Hepatocyte (in vitro differentiated cells): Measurements from ENCODE around the gene ESPNL. TPM values are rescaled to one million over a fixed set of nuclear protein-coding genes. Genes with fewer than 3 reads are reported as not detected.

Source experiments
- DNase-seq: peaks from one replicate; pipeline ENCODE4 v3.0.0-alpha.2; 2016; ENCODE audit warnings: low spot score
- H2AFZ ChIP-seq: fragments of 200-600 bp; sonication (generic); 2 replicates; pipeline ENCODE4 v1.6.0; 2016; ENCODE audit warnings: antibody characterized with exemption, mild to moderate bottlenecking
- H3K27ac ChIP-seq: fragments of 200-600 bp; sonication (generic); 2 replicates; pipeline ENCODE4 v1.5.1; 2016; ENCODE audit warnings: mild to moderate bottlenecking
- H3K27me3 ChIP-seq: fragments of 200-600 bp; sonication (generic); 2 replicates; pipeline ENCODE4 v1.6.1; 2016
- H3K36me3 ChIP-seq: fragments of 200-600 bp; sonication (generic); replicated peaks from 2 replicates; pipeline ENCODE4 v1.5.1; 2016; ENCODE audit warnings: low read depth; ENCODE audit not compliant: insufficient read depth
- H3K4me1 ChIP-seq: fragments of 200-600 bp; sonication (generic); 2 replicates; pipeline ENCODE4 v1.5.1; 2016; ENCODE audit warnings: mild to moderate bottlenecking, moderate library complexity; ENCODE audit not compliant: insufficient read depth
- H3K4me2 ChIP-seq: fragments of 200-600 bp; sonication (generic); 2 replicates; pipeline ENCODE4 v1.6.0; 2016
- H3K4me3 ChIP-seq: fragments of 200-600 bp; sonication (generic); 2 replicates; pipeline ENCODE4 v1.5.1; 2016; ENCODE audit warnings: mild to moderate bottlenecking
- H3K79me2 ChIP-seq: fragments of 200-600 bp; sonication (generic); 2 replicates; pipeline ENCODE4 v1.6.0; 2017; ENCODE audit warnings: mild to moderate bottlenecking
- H3K9me2 ChIP-seq: fragments of 200-600 bp; sonication (generic); replicated peaks from 2 replicates; pipeline ENCODE4 v1.6.0; 2017; ENCODE audit warnings: mild to moderate bottlenecking; ENCODE audit not compliant: insufficient read depth
- H3K9me3 ChIP-seq: fragments of 200-600 bp; sonication (generic); 2 replicates; pipeline ENCODE4 v1.5.1; 2016; ENCODE audit warnings: low read depth, mild to moderate bottlenecking
- H4K20me1 ChIP-seq: fragments of 200-600 bp; sonication (generic); 2 replicates; pipeline ENCODE4 v1.6.0; 2016; ENCODE audit warnings: mild to moderate bottlenecking; ENCODE audit not compliant: insufficient read depth, poor library complexity, severe bottlenecking
- CTCF ChIP-seq: fragments of 200-600 bp; sonication (generic); IDR thresholded peaks from 2 replicates; pipeline ENCODE4 v1.5.1; 2016; ENCODE audit warnings: antibody characterized with exemption, mild to moderate bottlenecking; ENCODE audit not compliant: poor library complexity
- EZH2 ChIP-seq: fragments of 200-600 bp; sonication (generic); IDR thresholded peaks from 2 replicates; pipeline ENCODE4 v1.6.1; 2016; ENCODE audit warnings: antibody characterized with exemption, mild to moderate bottlenecking, borderline replicate concordance
- EZH2phosphoT487 ChIP-seq: fragments of 200-600 bp; sonication (generic); IDR thresholded peaks from one replicate; pipeline ENCODE4 v1.6.1; 2018; ENCODE audit warnings: antibody characterized with exemption, mild to moderate bottlenecking, low read depth, moderate library complexity; ENCODE audit not compliant: unreplicated experiment, severe bottlenecking
- WGBS: methylation state at CpG from one replicate; pipeline ENCODE4 v1.1.6; 2016; ENCODE audit warnings: low lambda C conversion rate; ENCODE audit errors: missing lambda C conversion rate; 5-methylcytosine and 5-hydroxymethylcytosine counted together
- polyA plus RNA-seq: library from polyadenylated mRNA; unstranded; fragments of >200 nt; fragmentation: Nextera tagmentation; extraction: Ambion mirVana; gene quantifications from 2 replicates; pipeline ENCODE4 v1.2.1, GENCODE V29; 2016
- total RNA-seq: library from RNA; depleted of rRNA; stranded (reverse); fragments of >200 nt; gene quantifications from 2 replicates; pipeline ENCODE4 v1.2.3, GENCODE V29; 2014

The ESPNL gene
- total and polyA plus RNA-seq, 2 experiments from 2014 or later = 0.27 to 0.62 TPM

GRCh38 chr2:238127165-238128060 lies 27.3 kb downstream of the ESPNL start:
- Histone ChIP-seq H2AFZ (no peak overlapping the region), H3K4me3 (no peak overlapping the region)

GRCh38 chr2:238128061-238128440 lies 27.9 kb downstream of the ESPNL start:
- H3K36me3 ChIP-seq = no peaks in the 10 kb centered on the region
- no peaks in the 10 kb centered on the region for H3K27me3 ChIP-seq
- no peak overlapping the region for H2AFZ ChIP-seq
- H3K9me3 ChIP-seq = no peaks in the 10 kb centered on the region
- no peaks in the 10 kb centered on the region for H3K4me1 ChIP-seq
- no peaks in the 10 kb centered on the region for H4K20me1 ChIP-seq
- H3K79me2 ChIP-seq = no peaks in the 10 kb centered on the region
- no peak overlapping the region for H3K4me3 ChIP-seq
- DNase-seq = no peak
- no peak overlapping the region for H3K4me2 ChIP-seq
- no peaks in the 10 kb centered on the region for H3K9me2 ChIP-seq
- TF ChIP-seq CTCF (no peak), EZH2phosphoT487 (no peak)
- WGBS = 95% methylated on average over 22 of the region's 22 CpGs
- no peak overlapping the region for H3K27ac ChIP-seq

More at GRCh38 chr2:238127165-238128060, 27.3 kb downstream of the ESPNL start:
- H3K9me3 ChIP-seq = no peaks in the 10 kb centered on the region
- no peak for TF ChIP-seq EZH2phosphoT487
- no peak for TF ChIP-seq EZH2
- no peak for TF ChIP-seq CTCF
- no peak for DNase-seq
- H3K27me3 ChIP-seq = no peaks in the 10 kb centered on the region
- no peaks in the 10 kb centered on the region for H3K4me1 ChIP-seq
- no peaks in the 10 kb centered on the region for H3K36me3 ChIP-seq
- no peak overlapping the region for H3K27ac ChIP-seq
- H4K20me1 ChIP-seq = no peaks in the 10 kb centered on the region
- no peaks in the 10 kb centered on the region for H3K79me2 ChIP-seq
- peak overlapping the region; percentile 25 for H3K4me2 ChIP-seq
- no peaks in the 10 kb centered on the region for H3K9me2 ChIP-seq
- WGBS = 75% methylated on average over 30 of the region's 36 CpGs

GRCh38 chr2:238128534-238129001 lies 28.4 kb downstream of the ESPNL start:
- H3K27ac ChIP-seq = no peak overlapping the region
- H3K4me3 ChIP-seq = no peak overlapping the region
- H3K4me2 ChIP-seq = no peak overlapping the region
- no peaks in the 10 kb centered on the region for H3K4me1 ChIP-seq
- no peaks in the 10 kb centered on the region for H4K20me1 ChIP-seq
- H3K79me2 ChIP-seq = no peaks in the 10 kb centered on the region
- no peaks in the 10 kb centered on the region for H3K9me2 ChIP-seq
- no peaks in the 10 kb centered on the region for H3K27me3 ChIP-seq
- no peak for DNase-seq
- 84% methylated on average over 23 of the region's 30 CpGs for WGBS
- no peak overlapping the region for H2AFZ ChIP-seq
- no peaks in the 10 kb centered on the region for H3K36me3 ChIP-seq
- H3K9me3 ChIP-seq = no peaks in the 10 kb centered on the region
- TF ChIP-seq CTCF = no peak
